Effector CD8-positive, alpha-beta T cell (primary cell): ENCODE measurements around the gene ZNF423.

Source experiments
- DNase-seq: peaks from one replicate; lab custom pipeline; 2025; lab: John Stamatoyannopoulos, UW

ZNF423 gene

DNA sequence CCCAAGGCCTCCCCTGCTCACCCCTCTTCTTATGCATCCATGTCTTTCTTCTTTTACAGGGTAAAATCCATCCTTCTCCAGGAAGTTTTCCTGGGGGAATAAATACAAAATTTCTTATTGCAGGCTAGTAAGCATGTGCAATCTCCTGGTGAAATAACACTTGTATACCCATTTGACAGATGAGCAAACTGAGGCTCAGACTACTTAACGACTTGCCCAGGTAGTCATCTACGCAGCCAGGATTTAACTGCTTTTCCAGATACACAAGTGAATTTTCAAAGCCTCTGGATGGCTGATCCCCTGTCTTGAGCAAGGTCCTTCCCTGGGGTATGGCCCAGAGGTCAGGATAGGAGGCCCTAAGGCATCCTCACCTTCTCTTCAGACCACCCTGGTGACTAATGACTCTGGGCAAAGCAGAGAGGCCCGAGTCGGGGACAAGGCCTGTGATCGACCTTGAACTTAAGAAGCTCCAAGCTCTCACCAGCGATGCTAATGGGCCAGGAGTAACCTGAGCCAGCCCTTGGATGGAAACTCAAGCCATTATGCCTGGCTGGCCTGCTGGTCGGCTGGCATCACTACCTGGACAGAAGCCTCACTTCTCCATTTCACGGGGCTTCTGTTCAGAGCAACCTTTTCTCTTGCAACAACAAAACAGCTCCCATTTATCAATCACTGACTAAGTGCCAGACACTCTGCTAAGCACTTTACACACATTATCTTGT is 33.1 kb downstream of the ZNF423 start:
- no peak for DNase-seq

DNA sequence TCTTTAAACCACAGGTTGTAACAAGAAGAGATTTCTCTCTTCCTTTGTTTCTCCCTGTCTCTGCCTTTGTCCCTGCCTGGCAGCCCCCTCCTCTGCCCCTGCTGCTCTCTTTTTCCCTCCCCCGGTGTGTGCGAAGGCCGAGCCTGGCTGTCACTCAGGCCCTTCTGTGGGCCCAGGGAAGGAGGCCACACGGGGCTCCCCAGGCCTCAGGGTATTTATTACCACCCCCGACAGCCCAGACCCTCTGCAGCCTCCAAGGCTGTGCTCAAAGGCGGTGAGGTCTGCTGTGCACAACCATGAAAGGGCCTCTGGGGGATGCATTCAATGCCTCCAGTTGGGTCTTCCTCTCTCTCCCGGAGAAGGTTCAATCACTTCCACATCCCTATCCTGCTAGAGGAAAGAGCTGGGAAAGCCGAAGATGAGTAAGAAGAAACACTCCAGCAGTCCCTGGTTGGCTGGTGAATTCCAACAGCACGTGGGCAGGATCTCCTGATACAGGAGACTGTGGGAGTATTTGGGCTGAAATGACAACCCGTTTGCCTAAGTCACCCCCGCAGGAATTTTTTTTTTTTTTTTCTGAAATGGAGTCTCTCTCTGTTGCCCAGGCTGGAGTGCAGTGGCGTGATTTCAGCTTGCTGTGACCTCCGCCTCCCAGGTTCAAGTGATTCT is 34.2 kb downstream of the ZNF423 start:
- no peak for DNase-seq

DNA sequence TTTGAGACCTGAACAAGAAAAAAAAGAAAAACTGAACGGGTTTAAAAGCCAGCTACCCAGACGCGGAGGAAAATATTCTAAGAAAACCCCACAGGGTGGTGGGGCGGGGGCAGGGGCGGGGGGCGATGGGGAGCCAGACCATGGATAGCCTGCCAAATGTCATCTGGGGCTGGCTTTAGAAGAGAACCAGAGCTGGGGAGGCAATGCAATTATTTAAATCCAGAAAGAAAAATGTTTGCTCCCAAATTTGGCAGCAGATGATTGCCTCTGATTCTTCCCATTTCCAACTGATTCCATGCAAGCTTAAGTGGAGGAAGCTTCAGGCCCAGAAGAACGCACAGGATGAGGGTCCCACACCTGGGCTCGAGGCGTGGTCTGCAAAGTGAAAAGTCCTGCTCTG is 34.8 kb downstream of the ZNF423 start:
- no peak for DNase-seq

DNA sequence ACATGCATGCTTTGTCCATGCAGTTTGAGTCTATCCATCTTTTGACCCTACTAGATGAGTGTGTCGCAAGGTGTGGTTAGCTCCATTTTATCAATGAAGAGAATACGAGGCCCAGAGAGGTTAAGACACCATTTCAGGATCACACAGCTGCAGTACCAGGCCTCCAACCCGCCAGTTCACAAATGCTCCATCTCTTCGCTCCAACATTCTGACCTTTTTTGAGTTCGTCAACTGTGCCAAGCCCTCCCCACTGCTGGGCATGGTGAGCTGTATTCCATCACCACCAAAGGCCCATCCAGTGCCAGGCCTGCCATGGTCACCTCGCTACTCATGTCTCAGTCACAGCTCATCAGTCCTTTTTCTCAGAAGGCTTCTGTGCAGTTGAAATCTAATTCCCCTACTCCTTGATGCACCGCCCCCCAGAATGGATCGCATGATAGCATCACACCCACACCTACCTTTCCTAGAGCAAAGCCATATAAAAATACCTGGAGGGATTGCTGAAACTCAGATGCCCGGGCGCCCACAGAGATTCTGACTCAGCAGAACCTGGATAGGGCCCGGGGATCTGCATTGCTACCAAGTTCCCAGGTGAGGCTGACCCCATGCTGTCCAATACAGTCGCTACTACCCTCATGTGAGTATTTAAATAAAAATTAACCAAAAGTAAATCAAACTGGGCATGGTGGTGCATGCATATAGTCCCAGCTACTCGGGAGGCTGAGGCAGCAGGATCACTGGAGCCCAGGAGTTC is 38.0 kb downstream of the ZNF423 start:
- DNase-seq, result no peak

DNA sequence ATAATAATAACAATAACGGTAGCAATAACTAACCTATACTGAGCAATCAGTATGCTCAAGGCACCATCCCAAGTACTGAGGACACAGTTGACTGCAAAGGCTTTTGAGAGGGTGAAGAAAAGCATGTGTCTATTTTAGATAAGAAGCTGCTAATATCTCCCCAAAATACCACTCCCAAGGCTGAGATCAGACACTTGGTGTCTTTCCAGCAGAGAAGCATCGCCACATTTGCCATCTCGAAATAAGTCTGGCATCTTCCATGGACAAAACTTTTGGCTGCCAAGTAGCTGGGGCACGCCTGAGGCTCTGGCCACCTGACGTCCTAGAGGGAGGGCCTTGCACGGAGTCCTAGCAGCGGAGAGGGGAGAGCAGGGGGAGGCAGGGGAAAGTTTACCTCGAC is 39.0 kb downstream of the ZNF423 start:
- DNase-seq, result no peak

DNA sequence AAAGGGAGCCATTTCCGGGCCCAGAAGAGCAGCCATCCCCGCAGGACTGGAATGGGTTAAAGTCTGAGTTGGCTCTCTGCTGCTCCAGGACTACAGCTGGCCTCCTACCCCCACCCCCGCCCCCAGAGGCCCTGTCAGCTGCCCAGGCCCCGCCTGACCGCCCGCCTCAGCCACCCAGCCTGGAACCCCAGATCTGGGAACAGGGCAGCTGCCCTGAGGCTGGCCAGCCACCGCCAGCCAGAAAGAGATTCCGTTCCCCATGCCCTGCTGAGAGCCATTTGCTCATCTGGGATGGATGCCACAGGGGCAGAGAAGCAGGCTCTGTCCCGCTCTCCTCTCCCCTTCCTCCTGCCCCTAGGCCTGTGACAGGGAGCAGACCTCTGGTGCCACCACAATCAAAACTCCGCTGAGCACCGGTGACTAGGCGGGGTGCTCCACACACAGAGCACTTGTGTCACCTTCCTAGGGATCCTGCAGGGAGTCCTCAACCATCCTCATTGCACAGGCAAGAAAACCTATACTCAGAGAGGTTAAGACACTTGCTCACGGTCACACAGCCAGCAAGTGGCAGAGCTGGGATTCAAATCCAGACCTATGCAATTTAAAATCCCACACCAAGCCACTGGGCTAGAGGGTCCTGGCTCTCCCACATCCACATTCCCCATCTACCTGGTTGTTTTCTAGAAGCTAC is 44.1 kb downstream of the ZNF423 start:
- no peak for DNase-seq

DNA sequence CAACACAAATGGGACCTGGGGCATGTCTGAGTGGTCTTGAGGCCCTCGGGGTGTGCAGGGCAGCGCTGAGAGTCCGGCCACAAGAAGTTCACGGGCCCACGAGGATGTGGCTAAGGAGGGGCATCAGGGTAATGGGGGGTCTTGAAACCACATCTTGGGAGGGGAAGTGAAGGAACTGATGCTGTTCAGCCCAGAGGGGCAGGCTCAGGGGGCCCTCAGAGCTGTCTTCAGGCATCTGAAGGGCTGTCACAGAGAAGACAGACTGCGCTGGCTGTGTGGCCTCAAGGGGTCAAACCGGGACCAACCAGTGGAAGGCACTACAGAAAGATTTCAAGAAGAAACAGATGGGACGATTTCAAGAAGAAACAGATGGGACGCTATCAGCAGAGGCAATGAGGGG is 45.1 kb downstream of the ZNF423 start:
- no peak for DNase-seq

DNA sequence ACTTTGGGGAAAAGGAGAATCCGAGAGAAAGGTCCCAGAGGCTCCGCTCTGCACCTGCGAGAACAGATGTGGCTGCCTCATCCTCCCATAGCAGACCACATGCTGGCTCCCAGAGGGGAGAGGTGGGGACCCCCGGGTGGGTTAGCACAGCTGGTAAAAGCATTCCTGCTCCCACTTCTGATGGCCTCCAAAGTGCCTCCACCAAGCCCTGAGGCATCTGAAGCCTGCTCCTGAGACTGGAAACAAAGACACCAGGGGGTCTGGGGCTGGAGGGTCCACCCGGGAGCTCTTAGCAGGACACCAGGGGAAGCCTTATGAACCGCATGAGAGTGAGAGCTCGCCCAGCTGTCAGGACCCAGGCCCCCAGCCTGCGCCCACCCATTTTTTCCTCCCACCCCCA is 46.4 kb downstream of the ZNF423 start:
- no peak for DNase-seq

DNA sequence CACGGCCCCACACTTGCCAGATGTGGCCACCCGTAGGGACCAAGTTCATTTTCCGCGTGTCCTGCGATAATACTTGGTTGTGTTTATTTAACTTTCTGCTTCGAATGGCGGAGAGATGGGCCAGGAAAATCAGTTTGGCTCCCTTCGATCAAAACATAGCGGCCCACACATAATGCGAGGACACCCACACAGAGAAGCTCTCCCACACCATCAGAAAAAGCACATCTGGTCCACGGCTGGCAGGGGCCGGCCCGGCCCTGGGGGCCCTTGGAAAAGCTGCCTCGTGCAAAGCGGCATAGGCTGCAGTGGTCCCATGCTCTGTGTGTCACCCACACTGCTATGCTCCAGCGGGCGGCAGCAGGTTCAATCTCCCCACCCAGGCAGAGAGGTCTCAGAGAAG is 46.9 kb downstream of the ZNF423 start:
- no peak for DNase-seq

DNA sequence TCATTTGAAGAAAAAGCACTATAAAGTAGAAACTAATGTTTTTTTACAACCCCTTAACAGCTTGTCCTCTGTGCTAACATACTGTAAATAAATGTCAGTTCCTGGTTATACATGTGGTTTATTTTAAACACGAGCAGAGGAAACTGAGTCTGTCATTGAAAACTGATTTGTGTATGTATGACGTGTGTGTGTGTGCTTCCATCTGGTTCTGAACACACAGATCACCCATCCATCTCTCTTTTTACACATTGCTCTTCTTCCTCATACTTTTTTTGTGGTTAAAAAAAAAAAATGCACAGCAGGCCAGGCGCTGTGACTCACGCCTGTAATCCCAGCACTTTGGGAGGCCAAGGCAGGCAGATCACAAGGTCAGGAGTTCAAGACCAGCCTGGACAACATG is 49.5 kb downstream of the ZNF423 start:
- no peak for DNase-seq

DNA sequence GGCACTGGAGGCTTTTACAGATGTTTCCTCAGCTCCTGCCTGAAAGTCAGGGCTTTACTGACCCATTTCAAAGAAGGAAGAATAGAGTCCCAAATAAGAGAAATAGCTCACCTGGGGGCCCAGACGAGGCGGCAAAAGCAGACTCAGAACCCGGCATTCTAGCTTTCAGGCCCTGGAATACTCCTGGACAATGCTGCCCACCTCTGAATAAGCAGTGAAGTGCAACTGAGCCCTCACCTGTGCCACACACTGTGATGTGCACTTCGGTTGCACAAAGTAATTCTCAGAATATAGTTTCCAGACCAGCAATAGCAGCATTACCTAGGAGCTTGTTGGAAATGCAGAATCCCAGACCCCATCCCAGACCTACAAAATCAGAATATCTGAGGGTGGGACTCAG is 54.6 kb downstream of the ZNF423 start:
- no peak for DNase-seq

DNA sequence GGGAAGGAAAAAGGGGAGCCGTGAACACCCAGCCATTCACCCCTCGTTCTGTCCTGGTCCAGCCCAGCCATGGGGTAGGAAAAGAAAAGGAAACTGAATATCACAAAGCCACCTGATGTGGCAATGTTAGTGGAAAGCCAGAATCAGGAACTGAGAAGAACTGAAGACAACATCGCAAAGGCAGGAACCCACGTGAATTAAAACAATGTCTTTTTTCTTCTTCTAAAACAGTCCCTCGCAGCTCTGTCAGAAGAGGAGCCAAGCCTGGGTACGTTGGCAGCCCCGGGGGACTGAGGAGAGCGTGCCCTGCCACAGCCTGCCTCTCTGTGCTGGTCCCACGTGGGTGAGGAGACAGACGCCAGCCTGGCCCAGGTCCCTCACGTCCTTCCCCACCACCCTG is 55.0 kb downstream of the ZNF423 start:
- DNase-seq, result no peak

DNA sequence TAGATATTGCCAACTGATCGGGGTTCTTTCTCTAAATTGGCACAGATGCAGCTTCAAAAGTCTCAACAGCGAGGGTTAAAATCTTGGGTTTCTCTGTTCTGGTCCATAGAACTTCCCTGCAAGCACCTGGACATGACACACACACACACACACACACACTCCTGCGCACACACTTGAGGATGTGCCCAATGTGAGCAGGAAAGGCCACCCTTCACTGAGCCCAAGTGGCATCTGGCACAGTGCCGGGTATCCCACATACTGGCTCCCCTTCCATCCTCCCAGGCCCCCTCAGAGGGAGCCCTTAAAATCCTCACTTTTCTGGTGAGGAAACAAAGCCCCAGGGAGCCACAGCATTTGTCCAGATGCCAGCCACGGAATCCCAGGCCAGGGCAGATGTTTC is 55.5 kb downstream of the ZNF423 start:
- DNase-seq, result no peak

DNA sequence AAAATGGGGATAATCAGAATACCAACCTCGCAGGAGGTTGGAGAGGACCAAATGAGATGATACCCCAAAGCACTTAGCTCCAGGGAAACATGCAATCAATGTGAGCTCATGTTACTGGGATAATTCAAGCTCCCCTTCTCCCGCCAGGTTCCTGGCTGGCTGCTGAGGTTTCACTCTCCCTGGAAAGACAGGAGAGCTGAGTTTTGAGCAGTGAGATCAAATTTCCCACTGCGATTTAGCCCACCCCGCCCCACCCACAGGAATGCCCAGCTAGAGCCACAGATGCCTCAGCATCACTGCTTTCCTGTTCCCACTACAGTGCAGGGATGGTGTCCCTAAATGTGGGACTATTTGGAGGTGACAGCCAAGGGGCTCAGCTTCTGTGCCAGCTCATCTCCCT is 56.7 kb downstream of the ZNF423 start:
- DNase-seq, result no peak

DNA sequence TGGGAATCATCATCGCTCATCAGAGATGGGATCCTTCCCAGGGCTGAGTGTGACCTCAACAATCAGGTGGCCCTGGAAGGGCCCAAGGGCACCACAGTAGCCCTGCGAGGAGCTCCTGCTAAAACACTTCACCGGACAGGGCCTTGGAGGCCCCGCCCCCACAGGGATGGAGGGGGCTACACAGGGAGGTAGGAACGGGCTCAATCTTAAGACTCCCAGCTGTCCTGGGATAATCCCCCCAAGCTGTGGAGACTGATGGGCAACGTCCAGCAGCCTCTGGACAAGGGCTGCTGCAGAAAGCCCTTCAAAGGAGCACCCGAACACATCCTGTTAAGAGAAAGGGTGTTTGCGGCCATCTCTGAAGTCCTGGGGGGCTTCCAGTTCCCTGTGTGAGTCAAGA is 60.4 kb downstream of the ZNF423 start:
- no peak for DNase-seq

DNA sequence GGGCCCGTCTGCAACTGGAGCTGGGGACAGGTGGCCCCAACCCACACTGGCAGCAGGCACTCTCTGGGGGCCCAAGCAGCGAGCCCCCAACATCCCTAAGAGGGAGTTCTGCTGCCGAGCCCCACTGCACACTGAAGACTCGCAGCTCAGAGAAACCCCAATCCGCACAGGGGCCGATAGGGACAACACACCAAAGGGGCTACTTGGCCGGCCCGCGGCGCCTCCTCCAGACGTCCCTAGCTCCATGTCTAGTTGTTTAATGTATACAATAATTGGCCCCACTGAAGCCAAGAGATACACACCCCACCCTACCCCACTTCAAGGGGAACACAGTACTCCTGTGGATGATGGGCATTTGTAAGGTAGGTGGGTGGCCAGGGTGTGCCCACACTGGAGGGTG is 62.7 kb downstream of the ZNF423 start:
- no peak for DNase-seq

DNA sequence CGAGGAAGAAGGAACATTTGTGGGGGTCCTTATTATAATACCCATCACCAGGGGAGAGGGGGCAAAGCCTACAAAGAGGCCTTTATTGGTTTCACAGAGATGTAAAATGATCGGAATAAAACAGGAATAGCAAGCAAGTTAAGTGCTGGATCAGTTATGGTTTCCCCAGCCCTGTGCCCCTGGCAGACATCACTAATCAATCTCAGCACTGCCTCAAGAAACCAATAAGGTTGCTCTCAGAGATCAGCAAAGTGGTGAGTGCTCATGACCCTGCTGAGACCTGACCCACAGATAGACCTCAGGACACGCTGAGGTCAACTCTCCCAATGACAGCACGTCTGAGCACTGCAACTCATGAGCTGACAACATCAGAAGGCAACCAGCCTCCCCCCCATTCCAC is 66.3 kb downstream of the ZNF423 start:
- no peak for DNase-seq

DNA sequence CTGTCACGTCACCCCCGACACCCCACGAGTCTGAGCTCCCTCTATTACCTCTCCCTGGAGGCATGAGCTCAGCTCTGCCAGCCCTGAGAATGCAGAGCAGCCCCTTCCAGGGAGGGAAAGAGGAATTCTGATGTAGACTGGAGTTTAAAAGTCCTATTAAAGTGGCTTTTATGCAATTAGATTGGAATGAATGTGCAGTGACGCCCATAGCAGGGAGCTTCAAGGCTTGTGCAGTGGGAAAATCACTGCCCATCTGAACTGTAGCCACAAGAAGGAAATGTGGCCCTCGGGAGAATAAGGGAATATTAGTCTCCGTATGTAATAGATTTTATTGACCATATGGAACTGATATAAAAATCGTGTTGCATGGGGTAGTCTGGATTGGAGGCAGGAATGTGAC is 66.9 kb downstream of the ZNF423 start:
- no peak for DNase-seq

DNA sequence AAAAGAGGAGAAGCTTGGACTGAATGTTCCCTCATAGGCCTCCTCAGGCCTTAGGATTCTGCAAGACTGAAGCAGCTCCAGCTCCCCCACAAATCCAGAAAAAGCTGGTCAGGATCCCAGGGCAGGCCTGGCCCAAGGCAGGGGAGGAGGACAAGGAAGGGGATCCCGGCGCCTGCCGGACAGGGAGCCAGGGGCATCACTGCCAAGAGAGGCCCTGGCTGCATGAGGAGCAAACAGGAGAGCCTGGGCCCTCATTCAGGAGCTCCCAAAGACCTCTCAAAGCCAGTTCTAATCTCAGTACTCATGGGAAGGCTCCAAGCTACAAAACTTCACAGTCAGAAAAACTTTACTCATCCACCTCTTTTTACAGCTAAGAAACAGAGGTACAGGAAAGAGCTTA is 67.3 kb downstream of the ZNF423 start:
- DNase-seq, result no peak

DNA sequence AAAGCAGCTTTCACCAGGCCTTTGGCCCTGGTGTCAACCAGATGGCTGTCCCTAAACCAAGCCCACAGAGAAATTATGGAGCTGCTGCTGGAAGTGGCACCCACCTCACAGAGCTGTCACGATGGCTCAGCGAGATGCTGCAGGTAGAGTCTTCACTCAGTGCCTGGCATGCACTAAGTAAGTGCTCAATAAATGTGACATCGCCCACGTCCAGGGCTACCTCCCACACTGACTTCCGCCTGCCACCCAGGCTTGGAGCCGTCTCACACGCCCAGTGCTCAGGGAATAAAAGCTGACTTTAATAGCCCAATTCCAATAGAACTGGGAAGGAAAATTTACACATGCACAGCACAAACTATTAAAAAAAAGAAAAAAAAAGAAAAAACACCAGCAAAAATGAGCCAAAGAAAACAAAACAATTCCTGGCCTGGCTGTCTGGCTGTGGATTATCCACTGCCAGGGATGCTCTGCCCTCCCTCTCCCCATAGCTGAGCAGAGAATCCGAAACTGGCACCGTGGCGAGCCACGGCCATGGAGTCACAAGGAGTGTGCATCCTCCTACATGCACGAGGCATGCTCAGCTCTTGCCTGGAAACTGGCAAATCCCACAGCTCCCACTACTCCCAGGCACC is 68.9 kb downstream of the ZNF423 start:
- no peak for DNase-seq

DNA sequence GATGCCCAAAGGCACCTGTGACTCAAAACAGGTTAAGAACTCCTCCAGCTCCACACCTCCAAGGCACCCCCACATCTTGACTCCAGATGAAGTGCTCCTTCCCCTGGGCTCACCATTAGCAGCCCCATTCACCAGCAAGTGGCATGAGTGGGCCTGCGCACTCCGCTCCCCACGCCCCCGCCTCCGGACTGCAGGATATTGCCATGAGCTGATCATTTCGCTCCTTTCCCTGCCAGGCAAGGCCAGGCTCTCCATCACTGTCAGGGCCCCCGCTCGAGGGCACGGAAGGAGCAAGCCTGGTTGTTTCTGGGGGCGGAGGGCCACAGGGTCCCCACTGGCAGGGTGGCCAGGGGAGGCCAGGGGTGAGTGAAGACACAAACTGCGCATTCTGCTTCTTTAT is 69.9 kb downstream of the ZNF423 start:
- no peak for DNase-seq

DNA sequence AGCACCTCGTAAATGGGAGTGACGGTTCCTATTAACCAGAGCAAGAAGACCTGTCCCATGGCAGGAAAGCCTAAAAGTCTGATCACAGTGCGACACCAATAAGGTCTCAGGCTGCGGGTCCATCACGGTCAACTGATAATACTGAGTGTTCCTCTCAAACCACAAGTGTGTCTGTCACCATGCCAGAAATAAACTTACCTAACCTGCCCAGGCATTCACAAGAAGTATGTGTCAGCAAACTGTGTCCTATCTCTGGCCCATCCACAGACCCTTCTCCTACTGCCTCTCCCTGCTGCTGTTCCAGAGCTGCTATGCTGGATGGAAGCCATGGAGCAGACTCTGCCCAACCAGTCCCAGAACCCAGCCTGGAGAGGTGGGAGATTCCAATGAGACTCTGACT is 73.5 kb downstream of the ZNF423 start:
- DNase-seq, result no peak
